ENCODE data around the gene RAP1GAP2.
A peak's percentile ranks its signal among the peaks of the same experiment; 100 is the strongest.

The RAP1GAP2 gene

DNA sequence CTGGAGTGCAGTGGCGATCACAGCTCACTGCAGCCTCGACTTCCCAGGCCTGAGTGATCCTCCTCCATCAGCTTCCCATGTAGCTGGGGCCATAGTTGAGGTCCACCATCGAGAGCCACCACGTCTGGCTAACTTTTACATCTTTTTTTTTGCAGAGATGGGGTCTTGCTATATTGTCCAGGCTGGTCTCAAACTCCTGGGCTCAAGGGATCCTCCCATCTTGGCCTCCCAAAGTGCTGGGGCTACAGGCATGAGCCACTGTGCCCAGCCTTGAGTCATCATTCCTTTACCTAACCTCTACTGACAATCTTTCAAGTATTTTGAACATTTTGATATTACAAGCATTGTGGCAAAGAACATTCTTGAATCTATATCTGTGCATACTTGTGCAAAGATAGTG, 37.4 kb upstream of the RAP1GAP2 start:
- FAIRE-seq (no peak), DNase-seq (ENCODE audit: insufficient read length, low spot score) (no peak)
- TF ChIP-seq, protein P1, sequence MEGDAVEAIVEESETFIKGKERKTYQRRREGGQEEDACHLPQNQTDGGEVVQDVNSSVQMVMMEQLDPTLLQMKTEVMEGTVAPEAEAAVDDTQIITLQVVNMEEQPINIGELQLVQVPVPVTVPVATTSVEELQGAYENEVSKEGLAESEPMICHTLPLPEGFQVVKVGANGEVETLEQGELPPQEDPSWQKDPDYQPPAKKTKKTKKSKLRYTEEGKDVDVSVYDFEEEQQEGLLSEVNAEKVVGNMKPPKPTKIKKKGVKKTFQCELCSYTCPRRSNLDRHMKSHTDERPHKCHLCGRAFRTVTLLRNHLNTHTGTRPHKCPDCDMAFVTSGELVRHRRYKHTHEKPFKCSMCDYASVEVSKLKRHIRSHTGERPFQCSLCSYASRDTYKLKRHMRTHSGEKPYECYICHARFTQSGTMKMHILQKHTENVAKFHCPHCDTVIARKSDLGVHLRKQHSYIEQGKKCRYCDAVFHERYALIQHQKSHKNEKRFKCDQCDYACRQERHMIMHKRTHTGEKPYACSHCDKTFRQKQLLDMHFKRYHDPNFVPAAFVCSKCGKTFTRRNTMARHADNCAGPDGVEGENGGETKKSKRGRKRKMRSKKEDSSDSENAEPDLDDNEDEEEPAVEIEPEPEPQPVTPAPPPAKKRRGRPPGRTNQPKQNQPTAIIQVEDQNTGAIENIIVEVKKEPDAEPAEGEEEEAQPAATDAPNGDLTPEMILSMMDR (IDR thresholded peaks at IDR 0.05; ENCODE audit: insufficient read depth, missing control alignments) = no peak

DNA sequence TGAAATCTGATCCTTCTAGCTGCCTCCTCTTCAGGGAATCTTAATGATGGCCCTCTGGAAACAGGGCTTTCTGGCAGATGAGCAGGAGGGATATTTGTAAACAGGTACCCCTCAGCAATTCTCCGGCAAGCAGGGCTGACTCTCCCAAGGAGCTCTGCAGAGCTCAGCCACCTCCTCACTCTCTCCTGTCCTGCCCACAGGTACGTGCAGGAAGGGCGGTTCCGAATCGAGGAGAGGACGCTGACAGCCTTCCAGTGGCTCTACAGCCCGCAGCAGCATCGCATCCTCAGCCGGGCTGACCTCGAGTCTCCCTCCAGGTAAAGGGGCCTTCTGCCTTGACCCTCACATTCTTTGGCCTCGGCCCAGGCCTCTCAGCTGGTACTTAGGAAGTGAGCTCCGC, 26.1 kb upstream of the RAP1GAP2 start:
- no peak for FAIRE-seq
- TF ChIP-seq, protein P1 (IDR thresholded peaks at IDR 0.05; ENCODE audit: insufficient read depth, missing control alignments) = no peak
- DNase-seq (ENCODE audit: insufficient read length, low spot score) = no peak

DNA sequence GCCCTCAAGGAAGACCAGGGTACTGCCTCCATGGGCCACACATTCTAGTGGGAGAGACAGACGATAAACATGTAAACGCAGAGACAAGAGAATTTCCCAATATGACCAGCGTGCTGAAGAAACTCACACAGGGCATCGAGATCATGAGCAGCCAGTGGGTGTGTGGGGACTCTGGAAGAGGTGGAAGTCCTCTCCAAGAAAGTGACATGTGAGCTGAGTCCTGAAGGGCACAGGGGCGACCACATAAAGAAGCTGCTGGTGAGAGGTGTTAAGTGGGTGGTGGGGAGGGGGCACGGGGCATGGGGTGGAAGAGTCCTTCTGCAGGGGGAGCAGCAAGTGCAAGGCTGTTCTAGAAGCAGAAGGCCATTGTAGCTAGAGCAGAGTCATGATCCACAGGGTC, 21.0 kb upstream of the RAP1GAP2 start:
- FAIRE-seq (no peak), DNase-seq (ENCODE audit: insufficient read length, low spot score) (no peak)
- TF ChIP-seq, protein P1 (IDR thresholded peaks at IDR 0.05; ENCODE audit: insufficient read depth, missing control alignments) = no peak

DNA sequence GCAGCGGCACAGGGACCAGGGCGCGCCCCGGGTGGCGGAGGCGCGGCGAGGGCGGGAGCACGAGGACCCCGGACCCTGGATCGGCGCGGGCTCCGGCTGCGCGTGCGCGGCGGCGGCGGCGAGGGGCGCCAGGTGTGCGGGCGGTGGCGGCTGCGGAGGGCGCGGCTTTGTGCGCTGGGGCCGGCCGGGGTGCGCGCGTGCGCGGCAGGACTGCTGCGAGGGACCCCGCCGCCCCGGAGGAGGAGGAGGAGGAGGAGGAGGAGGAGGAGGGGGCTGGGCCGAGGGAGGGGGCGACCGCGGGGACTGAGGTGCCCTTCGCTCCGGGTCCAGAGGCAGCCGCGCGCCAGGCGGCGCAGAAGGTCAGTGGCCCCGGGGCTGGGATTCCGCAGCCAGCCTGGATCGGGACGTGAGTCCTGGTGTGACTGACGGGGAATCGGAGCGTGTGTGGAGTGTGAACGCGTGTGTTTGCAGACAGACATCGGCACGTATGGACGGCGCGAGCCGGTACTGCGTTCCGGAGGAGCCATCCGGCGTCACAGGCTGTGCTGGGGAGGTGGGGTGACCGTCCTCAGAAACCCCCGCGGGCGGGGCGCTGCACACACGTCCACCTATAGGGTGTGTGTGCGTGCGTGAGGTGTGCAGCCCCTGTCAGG, 19.5 kb upstream of the RAP1GAP2 start:
- peak; percentile 86 for DNase-seq (ENCODE audit: insufficient read length, low spot score)
- no peak for FAIRE-seq
- TF ChIP-seq, protein P1 (IDR thresholded peaks at IDR 0.05; ENCODE audit: insufficient read depth, missing control alignments) = no peak

DNA sequence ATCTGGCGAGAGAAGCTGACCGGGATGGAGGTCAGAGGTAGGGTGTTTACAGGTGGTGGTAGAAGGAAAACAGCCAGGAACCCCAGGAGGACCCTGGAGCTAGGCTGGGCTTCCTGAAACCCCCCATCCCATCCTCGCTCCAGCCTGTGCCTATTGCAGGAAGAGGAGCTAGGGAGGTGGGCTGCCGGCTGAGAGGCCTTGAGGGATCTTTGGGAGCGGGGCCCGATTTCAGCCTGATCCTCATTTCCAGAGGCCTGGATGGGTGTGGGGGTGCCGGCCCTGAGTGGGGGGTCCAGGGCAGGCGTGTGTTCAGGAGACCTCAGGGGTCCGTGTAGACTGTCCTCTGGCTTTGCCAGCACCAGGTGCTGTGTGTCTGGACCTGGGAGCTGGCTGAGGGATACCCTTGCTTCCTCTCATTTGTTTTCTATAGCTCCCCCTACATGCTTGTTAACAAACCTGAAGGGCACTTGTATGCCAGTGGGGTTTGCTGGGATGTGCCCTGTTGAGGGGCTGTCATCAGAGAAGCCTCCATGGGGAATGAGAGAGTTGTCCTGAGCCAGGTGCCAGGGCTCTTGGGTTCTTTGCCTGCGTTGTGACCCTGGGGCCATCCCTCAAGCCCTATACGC, 18.9 kb upstream of the RAP1GAP2 start:
- DNase-seq (ENCODE audit: insufficient read length, low spot score) (peak; percentile 48), FAIRE-seq (no peak)
- TF ChIP-seq, protein P1 (IDR thresholded peaks at IDR 0.05; ENCODE audit: insufficient read depth, missing control alignments) = no peak

DNA sequence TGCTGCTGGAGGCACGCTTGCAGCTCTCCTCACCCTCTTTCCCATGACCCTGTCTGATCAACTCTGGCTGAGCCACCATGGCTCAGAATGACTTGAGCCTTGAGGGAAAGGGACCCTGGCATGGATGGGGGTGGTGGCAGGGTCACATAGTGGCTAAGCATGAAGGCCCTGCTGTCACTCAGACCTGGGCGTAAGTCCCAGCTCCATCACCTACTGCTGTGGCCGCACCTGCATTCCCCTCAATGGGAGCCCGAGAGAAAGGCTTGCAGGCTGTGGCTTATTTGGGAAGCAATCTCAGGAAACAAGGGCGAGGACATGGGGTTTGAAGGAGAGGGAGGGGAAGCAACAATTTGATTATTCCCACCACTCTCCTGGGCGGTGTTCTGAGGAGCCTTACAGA, 17.7 kb upstream of the RAP1GAP2 start:
- no peak for FAIRE-seq
- TF ChIP-seq, protein P1 (IDR thresholded peaks at IDR 0.05; ENCODE audit: insufficient read depth, missing control alignments) = no peak
- DNase-seq (ENCODE audit: insufficient read length, low spot score) = no peak

DNA sequence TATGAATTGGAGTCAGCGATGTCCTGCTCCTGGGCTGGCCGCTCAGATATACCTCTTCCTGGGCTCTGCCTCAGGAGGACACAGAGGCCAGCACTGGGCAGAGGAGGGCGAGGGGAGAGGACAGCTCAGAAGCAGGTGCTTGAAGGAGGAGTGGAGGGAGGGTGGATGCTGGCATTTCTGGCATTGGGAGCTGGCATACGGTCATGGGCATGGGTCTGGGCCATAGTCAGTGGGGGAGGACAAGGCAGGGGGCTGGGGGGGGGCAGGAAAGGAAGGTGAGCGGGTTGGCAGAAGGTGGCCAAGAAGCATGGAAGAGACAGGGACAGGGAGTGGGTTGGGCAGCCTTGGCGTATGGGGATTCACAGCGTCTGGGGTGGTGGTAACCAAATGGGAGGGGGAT, 16.7 kb upstream of the RAP1GAP2 start:
- DNase-seq (ENCODE audit: insufficient read length, low spot score) (no peak), FAIRE-seq (no peak)
- TF ChIP-seq, protein P1 (IDR thresholded peaks at IDR 0.05; ENCODE audit: insufficient read depth, missing control alignments) = no peak
